PC-3 (cell line): ENCODE measurements around the gene ANK3. TPM values are rescaled to one million over a fixed set of nuclear protein-coding genes. Genes with fewer than 3 reads are reported as not detected.

Source experiments
- ATAC-seq: fragments of 200-7000 bp; cut with Tn5 transposase; 2 replicates; pipeline ENCODE4 v1.9.1; 2020; ENCODE audit warnings: mild to moderate bottlenecking, moderate library complexity
- BruUV-seq: library from RNA; stranded (reverse); fragments of 400-500 nt; replicated peaks from 2 replicates; lab custom pipeline; 2021; lab: Mats Ljungman, UMichigan
- CTCF ChIA-PET: fragments of 300-600 bp; sonication (Branson Sonifier 250); formaldehyde crosslinking; loops from one replicate; lab custom pipeline; 2022; ENCODE audit warnings: antibody characterized with exemption; lab: Charles Lee
- POLR2A ChIA-PET: fragments of 300-600 bp; sonication (Branson Sonifier 250); formaldehyde crosslinking; loops from one replicate; lab custom pipeline; 2022; ENCODE audit warnings: antibody characterized with exemption; ENCODE audit not compliant: unreplicated experiment; lab: Charles Lee
- DNase-seq: peaks from one replicate; pipeline ENCODE4 v3.0.0-alpha.2; 2015
- H2AFZ ChIP-seq: fragments of 300-600 bp; sonication (generic); 2 replicates; pipeline ENCODE4 v1.6.0; 2016; ENCODE audit warnings: antibody characterized with exemption, low read length
- H3F3A ChIP-seq: fragments of 300-600 bp; sonication (generic); one replicate; pipeline ENCODE4 v1.6.0; 2017; ENCODE audit warnings: antibody characterized with exemption, low read length, control low read depth, mild to moderate bottlenecking; ENCODE audit not compliant: unreplicated experiment
- H3K27ac ChIP-seq: fragments of 300-600 bp; sonication (generic); 2 replicates; pipeline ENCODE4 v1.5.1; 2016; ENCODE audit warnings: mild to moderate bottlenecking, low read length
- H3K27me3 ChIP-seq: fragments of 300-600 bp; sonication (generic); 2 replicates; pipeline ENCODE4 v1.6.1; 2016; ENCODE audit warnings: low read length, mixed read lengths
- H3K36me3 ChIP-seq: fragments of 300-600 bp; sonication (generic); 2 replicates; pipeline ENCODE4 v1.6.1; 2016; ENCODE audit warnings: low read depth, mixed run types, low read length, mixed read lengths
- H3K4me1 ChIP-seq: fragments of 300-600 bp; sonication (generic); 2 replicates; pipeline ENCODE4 v1.5.1; 2016; ENCODE audit warnings: low read length; ENCODE audit not compliant: insufficient read depth
- H3K4me2 ChIP-seq: fragments of 300-600 bp; sonication (generic); 2 replicates; pipeline ENCODE4 v1.6.0; 2016; ENCODE audit warnings: low read length
- H3K4me3 ChIP-seq: fragments of 300-600 bp; sonication (generic); 2 replicates; pipeline ENCODE4 v1.5.1; 2016; ENCODE audit warnings: mild to moderate bottlenecking, low read length, mixed read lengths
- H3K79me2 ChIP-seq: fragments of 300-600 bp; sonication (generic); 2 replicates; pipeline ENCODE4 v1.6.1; 2017; ENCODE audit warnings: low read length, mixed read lengths
- H3K9ac ChIP-seq: fragments of 300-600 bp; sonication (generic); 2 replicates; pipeline ENCODE4 v1.6.0; 2016; ENCODE audit warnings: mild to moderate bottlenecking, low read length
- H3K9me2 ChIP-seq: fragments of 300-600 bp; sonication (generic); replicated peaks from 2 replicates; pipeline ENCODE4 v1.6.1; 2016; ENCODE audit warnings: mixed run types, low read length, mixed read lengths
- H3K9me3 ChIP-seq: fragments of 300-600 bp; sonication (generic); 2 replicates; pipeline ENCODE4 v1.6.1; 2016; ENCODE audit warnings: low read length, mixed read lengths
- H4K20me1 ChIP-seq: fragments of 300-600 bp; sonication (generic); 2 replicates; pipeline ENCODE4 v1.6.1; 2016; ENCODE audit warnings: low read length, mixed read lengths
- CTCF ChIP-seq: fragments of 300-600 bp; sonication (generic); conservative IDR thresholded peaks from 2 replicates; pipeline ENCODE4 v1.5.1; 2017; ENCODE audit warnings: antibody characterized with exemption, low read depth, mild to moderate bottlenecking, low read length
- EZH2 ChIP-seq: fragments of 300-600 bp; sonication (generic); IDR thresholded peaks from one replicate; pipeline ENCODE4 v1.6.1; 2017; ENCODE audit warnings: antibody characterized with exemption, mild to moderate bottlenecking, low read length; ENCODE audit not compliant: unreplicated experiment
- EZH2phosphoT487 ChIP-seq: fragments of 300-600 bp; sonication (generic); IDR thresholded peaks from 2 replicates; pipeline ENCODE4 v1.6.1; 2018; ENCODE audit warnings: mild to moderate bottlenecking, antibody characterized with exemption, low read length, borderline replicate concordance
- intact Hi-C: fragments of 100-400 bp; cut with micrococcal nuclease; formaldehyde crosslinking; loops from 2 replicates; pipeline ENCODE4 v1.9.0; 2023
- total RNA-seq: library from RNA; depleted of rRNA; stranded (reverse); fragments of >200 nt; gene quantifications from 2 replicates; pipeline ENCODE4 v1.2.3, GENCODE V29; 2014

Gene ANK3
- total RNA-seq, 1 experiment from 2014 or later, result 29.5 TPM

GRCh38 chr10:59977486-59977885 is 412.2 kb downstream of the ANK3 start:
- H3K9me2 ChIP-seq, result no peaks in the 10 kb centered on the region
- peaks cover 3% of the 10 kb centered on the region; the same call in 1 of the 2 replicates for H3K9me3 ChIP-seq
- CTCF ChIA-PET, result no interaction called here
- no peaks in the 10 kb centered on the region for H3K79me2 ChIP-seq
- ATAC-seq (no peak), DNase-seq (no peak)
- H3K27ac ChIP-seq, result no peak overlapping the region
- POLR2A ChIA-PET, result no interaction called here
- H3K9ac ChIP-seq, result no peak overlapping the region
- H3K4me3 ChIP-seq, result no peak overlapping the region
- 0 out of 2 replicates have a peak, but pooled peaks cover 4% of the 10 kb centered on the region for H3K4me1 ChIP-seq
- H3F3A ChIP-seq, result no peaks in the 10 kb centered on the region
- intact Hi-C loops, result no loop called here
- H3K27me3 ChIP-seq, result no peaks in the 10 kb centered on the region
- H2AFZ ChIP-seq, result no peak overlapping the region
- H3K4me2 ChIP-seq, result no peak overlapping the region
- H3K36me3 ChIP-seq, result no peaks in the 10 kb centered on the region
- no peak for TF ChIP-seq EZH2phosphoT487
- no peak for TF ChIP-seq CTCF
- TF ChIP-seq EZH2, result no peak
- H4K20me1 ChIP-seq, result no peaks in the 10 kb centered on the region
- BruUV-seq, result no TSS peak

GRCh38 chr10:59976909-59977308 is 412.8 kb downstream of the ANK3 start:
- peaks cover 9% of the 10 kb centered on the region for H3K4me1 ChIP-seq
- peaks cover 3% of the 10 kb centered on the region; the same call in 1 of the 2 replicates for H3K9me3 ChIP-seq
- no peaks in the 10 kb centered on the region for H3K9me2 ChIP-seq
- no peaks in the 10 kb centered on the region for H3K36me3 ChIP-seq
- H3K79me2 ChIP-seq, result no peaks in the 10 kb centered on the region
- TF ChIP-seq CTCF, result no peak
- no peak for TF ChIP-seq EZH2
- no peak for TF ChIP-seq EZH2phosphoT487
- intact Hi-C loops, result no loop called here
- H3K4me3 ChIP-seq, result no peak overlapping the region
- H2AFZ ChIP-seq, result no peak overlapping the region
- BruUV-seq, result no TSS peak
- no peak overlapping the region for H3K4me2 ChIP-seq
- ATAC-seq (peak; percentile 72), DNase-seq (peak; percentile 65)
- ChIA-PET POLR2A (interaction anchor here (0.7 kb wide), 1 partner anchor 14 kb away, joined by 9 read pairs; no protein-coding TSS in a partner anchor), CTCF (no interaction called here)
- H3K27me3 ChIP-seq, result no peaks in the 10 kb centered on the region
- H3F3A ChIP-seq, result no peaks in the 10 kb centered on the region
- no peak overlapping the region for H3K27ac ChIP-seq
- H4K20me1 ChIP-seq, result no peaks in the 10 kb centered on the region
- no peak overlapping the region for H3K9ac ChIP-seq
